Measurements from ENCODE around the gene CYGB.
"Not testable (repeated sequence)": the region's sequence is repeated elsewhere in the genome, so short reads cannot be mapped to it uniquely, and the experiment has no call there.

CYGB gene

GRCh38 chr17:76519048-76519966 lies 18.2 kb downstream of the CYGB start:
- DNase-seq = no peak

- DNase-seq = no peak
Measured at GRCh38 chr17:76517638-76518038, 19.9 kb downstream of the CYGB start.

GRCh38 chr17:76515274-76515949 lies 22.1 kb downstream of the CYGB start:
- DNase-seq = no peak

GRCh38 chr17:76514355-76514754 lies 23.2 kb downstream of the CYGB start:
- not testable (repeated sequence) for DNase-seq

- no peak for DNase-seq
Measured at GRCh38 chr17:76513306-76513692, 24.2 kb downstream of the CYGB start.

- DNase-seq = no peak
Measured at GRCh38 chr17:76512366-76513305, 24.9 kb downstream of the CYGB start.

- no peak for DNase-seq
Measured at GRCh38 chr17:76511668-76512365, 25.7 kb downstream of the CYGB start.

- no peak for DNase-seq
Measured at GRCh38 chr17:76510831-76511244, 26.7 kb downstream of the CYGB start.

- not testable (repeated sequence) for DNase-seq
Measured at GRCh38 chr17:76508472-76509063, 28.9 kb downstream of the CYGB start.

GRCh38 chr17:76506408-76507345 lies 30.8 kb downstream of the CYGB start:
- peak; percentile 57 for DNase-seq

- no peak for DNase-seq
Measured at GRCh38 chr17:76504117-76504516, 33.4 kb downstream of the CYGB start.

- no peak for DNase-seq
Measured at GRCh38 chr17:76502341-76503211, 34.9 kb downstream of the CYGB start.

GRCh38 chr17:76501827-76502307 lies 35.6 kb downstream of the CYGB start:
- DNase-seq = no peak

GRCh38 chr17:76501018-76501826 lies 36.3 kb downstream of the CYGB start, which contains the start of gene RHBDF2:
TSS of gene RHBDF2 (minus strand) at chr17:76501423. CDS start at chr17:76481524, 19,899 bp downstream.
- DNase-seq = peak; percentile 69

- DNase-seq = no peak
Measured at GRCh38 chr17:76500747-76501017, 36.8 kb downstream of the CYGB start.

GRCh38 chr17:76500074-76500746 lies 37.3 kb downstream of the CYGB start:
- DNase-seq = no peak

GRCh38 chr17:76499267-76499667 lies 38.2 kb downstream of the CYGB start:
- no peak for DNase-seq

- no peak for DNase-seq
Measured at GRCh38 chr17:76498876-76499251, 38.6 kb downstream of the CYGB start.

Data from COR-L47 (cell line).